CD4-positive, alpha-beta T cell treated with Interleukin-6 at 100 ng/mL for 8 hours (primary cell): ENCODE measurements around the gene CATSPER3.

Experiments used
- DNase-seq: peaks from one replicate; pipeline ENCODE4 v3.0.0-alpha.2; 2020; ENCODE audit warnings: mixed read lengths, low spot score

Gene CATSPER3

GRCh38 chr5:135030123-135030955 lies 62.6 kb downstream of the CATSPER3 start:
- DNase-seq = no peak

- no peak for DNase-seq
Measured at GRCh38 chr5:135030956-135031812, 63.5 kb downstream of the CATSPER3 start.

- DNase-seq = no peak
Measured at GRCh38 chr5:135031813-135032694, 64.3 kb downstream of the CATSPER3 start.

GRCh38 chr5:135032695-135032998 lies 64.9 kb downstream of the CATSPER3 start:
- no peak for DNase-seq

- no peak for DNase-seq
Measured at GRCh38 chr5:135032999-135033861, 65.5 kb downstream of the CATSPER3 start.

- DNase-seq = no peak
Measured at GRCh38 chr5:135033901-135034235, 66.2 kb downstream of the CATSPER3 start, which contains the start of gene PITX1. Gene PITX1, minus strand, starts transcription at chr5:135034228. Its CDS starts 347 bp downstream, at chr5:135033881.

- no peak for DNase-seq
Measured at GRCh38 chr5:135034236-135034962, 66.7 kb downstream of the CATSPER3 start.

GRCh38 chr5:135034963-135035677 lies 67.4 kb downstream of the CATSPER3 start:
- DNase-seq = no peak

- DNase-seq = no peak
Measured at GRCh38 chr5:135035678-135036030, 67.9 kb downstream of the CATSPER3 start.

- no peak for DNase-seq
Measured at GRCh38 chr5:135036405-135036804, 68.7 kb downstream of the CATSPER3 start.

- DNase-seq = no peak
Measured at GRCh38 chr5:135037519-135038204, 70.0 kb downstream of the CATSPER3 start.

- no peak for DNase-seq
Measured at GRCh38 chr5:135038205-135038812, 70.6 kb downstream of the CATSPER3 start.

GRCh38 chr5:135038813-135039270 lies 71.1 kb downstream of the CATSPER3 start:
- DNase-seq = no peak

GRCh38 chr5:135039271-135040033 lies 71.7 kb downstream of the CATSPER3 start:
- no peak for DNase-seq

- DNase-seq = no peak
Measured at GRCh38 chr5:135040034-135040332, 72.3 kb downstream of the CATSPER3 start.

GRCh38 chr5:135040333-135041144 lies 72.8 kb downstream of the CATSPER3 start:
- DNase-seq = no peak

GRCh38 chr5:135041145-135041587 lies 73.5 kb downstream of the CATSPER3 start:
- no peak for DNase-seq
